COLO829 (cell line): Measurements from ENCODE around the gene CIBAR2.
A peak's percentile ranks its signal among the peaks of the same experiment; 100 is the strongest.

Experiments
- DNase-seq: peaks from one replicate; pipeline ENCODE4 v3.0.0; 2012; ENCODE audit warnings: low spot score

The CIBAR2 gene

GRCh38 chr16:85144026-85144915 is 32.0 kb upstream of the CIBAR2 start:
- no peak for DNase-seq

GRCh38 chr16:85142771-85143211 is 30.5 kb upstream of the CIBAR2 start:
- DNase-seq, result no peak

DNA sequence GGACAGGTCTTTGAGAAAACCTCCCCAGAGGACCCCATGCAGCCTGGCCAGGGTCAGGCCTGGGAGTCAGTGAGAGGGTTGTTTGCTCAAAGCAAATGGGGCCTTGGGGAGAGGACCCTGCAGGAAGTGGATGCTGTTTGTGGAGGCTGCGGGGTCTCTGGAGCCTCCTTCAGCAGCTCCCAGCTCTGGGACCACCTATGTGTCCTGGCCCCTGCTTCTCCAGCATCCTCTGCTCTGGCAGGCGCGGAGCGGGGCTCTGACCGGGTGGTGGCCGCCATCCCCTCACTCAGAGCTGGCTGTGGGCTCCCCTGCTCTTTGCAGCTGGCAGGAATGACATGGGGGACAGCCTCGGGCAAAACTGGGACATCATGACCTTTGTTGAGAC is 29.8 kb upstream of the CIBAR2 start:
- DNase-seq, result no peak

DNA sequence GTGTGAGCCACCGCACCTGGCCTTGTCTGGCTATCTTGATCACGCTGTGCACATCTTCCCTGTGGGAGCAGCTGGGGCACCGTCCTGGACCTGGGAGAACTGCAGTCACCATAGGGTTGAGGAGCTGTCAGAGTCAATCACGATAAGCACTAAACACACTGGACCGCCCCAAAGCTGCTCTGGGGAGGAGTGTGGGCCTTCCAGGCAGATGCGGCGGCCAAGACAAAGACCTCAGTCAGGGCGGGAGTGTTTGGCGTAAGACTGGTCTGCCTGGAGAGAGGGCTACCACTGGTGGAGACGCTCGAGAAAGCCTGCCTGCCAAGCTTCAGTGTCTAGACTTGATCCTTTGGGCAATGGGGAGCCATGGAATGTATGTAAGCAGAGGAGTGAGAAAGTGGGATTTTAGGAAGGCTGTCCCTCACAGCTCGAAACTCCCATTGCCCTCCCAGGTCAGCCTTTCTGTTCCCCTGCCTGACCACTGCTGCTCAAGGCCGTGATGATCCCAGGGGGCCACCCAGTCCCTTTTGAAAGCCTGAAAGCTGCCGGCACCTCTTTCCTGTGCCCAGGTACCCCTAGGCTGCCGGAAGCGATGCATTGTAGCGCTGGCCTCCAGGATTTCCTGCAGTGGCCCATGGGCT is 29.3 kb upstream of the CIBAR2 start:
- no peak for DNase-seq

GRCh38 chr16:85140455-85141012 is 28.3 kb upstream of the CIBAR2 start:
- no peak for DNase-seq

DNA sequence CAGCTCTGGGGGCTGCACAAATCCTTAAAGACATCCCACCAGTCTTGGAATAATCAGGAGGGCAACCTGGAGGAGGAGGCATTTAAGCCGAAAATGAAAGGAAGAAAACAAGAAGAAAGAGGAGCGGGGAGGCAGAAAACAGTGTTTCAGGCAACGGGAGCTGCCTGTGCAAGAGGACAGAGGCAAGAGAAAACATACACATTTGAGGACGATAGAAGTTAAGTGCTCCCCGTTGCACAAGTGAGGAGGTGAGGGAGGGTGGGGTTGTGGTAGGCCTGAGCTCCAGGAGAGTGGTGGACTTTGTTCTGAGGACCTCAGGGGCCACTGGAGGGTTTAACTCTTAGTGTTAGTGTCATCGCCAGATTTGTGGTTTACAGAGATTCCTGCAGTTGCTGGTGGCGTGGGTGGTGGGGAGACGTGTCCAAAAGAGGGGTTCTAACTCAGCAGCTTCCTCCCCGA is 27.6 kb upstream of the CIBAR2 start:
- no peak for DNase-seq

- no peak for DNase-seq
These were observed 26.8 kb upstream of the CIBAR2 start for GRCh38 chr16:85138825-85139627.

DNA sequence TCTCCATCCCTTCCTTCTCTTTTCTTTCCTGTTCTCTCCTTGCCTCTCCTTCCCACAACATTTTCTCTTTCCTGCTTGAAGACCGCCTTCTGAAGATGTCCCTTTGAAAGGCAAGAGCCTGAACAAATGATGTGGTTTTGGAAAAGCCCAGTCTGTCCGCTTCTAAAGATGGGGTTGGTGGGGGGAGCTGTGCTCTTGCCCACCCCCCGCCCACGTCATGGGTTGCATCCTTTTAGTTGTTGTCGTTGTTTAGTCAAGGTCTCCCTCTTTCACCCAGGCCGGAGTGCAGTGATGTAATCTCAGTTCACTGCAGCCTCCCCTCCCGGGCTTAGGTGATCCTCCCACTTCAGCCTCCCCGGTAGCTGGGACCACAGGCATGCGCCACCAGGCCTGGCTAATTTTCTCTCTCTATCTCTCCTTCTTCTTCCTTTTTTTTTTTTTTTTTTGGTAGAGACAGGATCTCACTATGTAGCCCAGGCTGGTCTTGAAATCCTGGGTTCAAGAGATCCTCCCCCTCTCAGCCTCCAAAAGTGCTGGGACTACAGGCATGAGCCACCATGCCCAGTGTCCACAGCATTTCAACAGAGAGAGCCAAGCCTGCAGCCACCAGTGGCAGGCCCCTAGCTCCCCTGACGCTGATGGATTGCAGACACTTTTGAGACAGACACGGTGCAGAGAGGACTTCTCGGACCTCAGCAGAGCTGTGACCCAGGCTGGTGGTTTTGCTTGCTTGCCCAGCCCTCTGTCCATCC is 26.0 kb upstream of the CIBAR2 start:
- DNase-seq, result no peak

DNA sequence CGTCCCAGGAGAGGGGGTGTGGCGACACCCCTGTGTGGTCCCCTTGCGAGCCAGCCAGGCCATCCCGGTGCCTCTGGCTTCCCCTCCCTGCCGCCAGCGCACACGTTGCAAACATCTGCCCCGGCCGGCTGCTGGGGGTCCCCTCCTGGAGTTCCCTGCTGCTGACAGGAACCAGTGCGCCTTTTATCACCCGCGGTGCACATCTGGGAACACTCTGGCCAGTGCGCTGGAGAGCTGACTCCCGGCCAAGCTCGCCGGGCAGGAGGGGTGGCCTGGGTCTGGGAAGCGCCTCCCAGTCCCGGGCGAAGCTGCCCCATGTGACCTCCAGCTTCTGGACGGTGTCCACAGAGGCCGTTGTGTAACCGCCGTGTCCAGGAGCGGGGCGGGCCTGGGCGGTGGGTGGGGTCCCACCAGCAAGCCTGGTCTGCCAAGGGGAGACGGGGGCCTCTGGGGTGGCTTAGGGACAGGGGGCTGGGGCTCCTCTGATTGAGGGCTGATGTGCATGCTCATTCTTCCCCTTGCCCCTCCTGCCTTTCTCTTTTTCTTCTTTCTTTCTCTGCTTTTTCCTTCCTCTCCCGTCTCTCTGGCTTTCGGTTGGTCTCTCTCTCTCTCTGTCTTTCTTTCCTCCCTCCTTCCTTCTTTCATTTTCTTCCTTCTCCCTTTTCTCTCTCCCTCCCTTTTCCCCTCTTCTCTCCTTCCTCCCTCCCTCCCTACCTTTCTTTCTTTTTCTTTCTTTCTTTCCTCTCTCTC is 25.2 kb upstream of the CIBAR2 start:
- peak; percentile 29 for DNase-seq

DNA sequence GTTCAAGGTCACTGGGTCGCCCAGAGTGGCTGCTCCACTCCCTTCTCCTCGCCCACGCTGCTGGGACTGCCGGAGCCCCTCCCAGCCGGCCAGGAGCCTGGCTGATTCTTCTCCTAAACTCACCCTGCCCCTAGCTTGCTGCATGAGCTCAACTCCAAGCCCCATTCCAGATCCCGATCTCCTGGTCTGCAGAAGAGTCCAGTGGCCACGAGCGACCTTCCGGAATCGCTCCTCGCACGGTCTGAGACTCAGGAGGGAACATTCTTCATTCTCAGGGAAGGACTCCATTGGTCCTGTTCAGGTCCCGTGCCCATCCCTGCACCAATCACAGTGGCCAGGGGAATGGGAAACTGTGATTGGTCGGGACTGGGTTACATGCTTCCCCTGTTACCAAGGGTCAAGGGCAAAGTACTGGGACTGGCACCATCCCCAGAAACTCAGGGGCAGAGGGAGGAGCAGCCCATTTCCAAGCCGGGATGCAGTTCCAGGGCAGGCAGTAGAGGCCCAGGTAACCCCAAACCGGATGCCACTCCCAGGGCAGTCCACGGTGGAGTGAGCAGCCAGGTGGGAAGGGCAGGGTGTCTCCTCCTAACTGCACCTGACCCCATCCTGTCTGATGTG is 24.5 kb upstream of the CIBAR2 start:
- DNase-seq, result no peak

DNA sequence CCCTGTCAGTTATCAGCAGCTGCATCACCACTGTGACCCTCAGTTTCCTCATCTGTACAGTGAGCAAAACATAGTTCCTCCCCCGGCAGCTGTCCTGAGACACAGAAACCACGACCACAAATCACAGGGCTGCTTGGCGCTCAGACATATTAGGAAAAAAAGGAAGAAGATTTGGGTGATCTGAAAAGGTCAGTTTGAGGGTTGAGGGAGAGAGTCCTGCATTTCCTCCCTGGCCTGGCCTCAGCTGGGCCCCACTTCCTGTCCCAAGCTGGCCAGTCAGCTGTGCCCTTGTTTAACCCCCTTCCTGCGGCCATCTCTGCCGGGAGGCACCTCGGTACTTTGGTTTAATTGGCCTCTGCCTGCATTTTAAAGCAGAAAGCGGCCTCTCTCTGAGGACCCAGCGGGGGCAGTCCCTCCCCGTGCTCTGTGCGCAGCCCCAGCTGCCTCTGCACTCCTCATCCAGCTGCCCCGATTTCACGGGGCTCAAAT is 24.0 kb upstream of the CIBAR2 start:
- DNase-seq, result no peak

DNA sequence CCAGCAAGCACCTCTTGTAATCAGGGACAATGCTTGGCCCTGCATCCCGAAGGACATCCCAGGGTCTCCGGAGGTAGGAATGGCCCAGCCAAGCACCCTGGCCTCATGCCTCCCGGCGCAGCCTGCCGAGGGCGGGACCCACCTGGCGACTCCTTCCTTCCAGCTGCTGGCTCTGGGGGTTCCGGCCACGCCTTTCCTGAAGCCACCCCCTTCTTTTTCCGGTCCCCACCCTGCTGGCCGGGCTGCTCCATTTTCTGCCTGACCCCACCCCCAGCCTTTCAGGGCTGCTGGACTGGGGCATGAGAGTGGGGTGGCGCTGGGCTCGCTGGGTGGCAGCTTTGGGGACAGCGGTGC is 22.5 kb upstream of the CIBAR2 start:
- DNase-seq, result no peak

- no peak for DNase-seq
These were observed 22.0 kb upstream of the CIBAR2 start for GRCh38 chr16:85134076-85134788.

DNA sequence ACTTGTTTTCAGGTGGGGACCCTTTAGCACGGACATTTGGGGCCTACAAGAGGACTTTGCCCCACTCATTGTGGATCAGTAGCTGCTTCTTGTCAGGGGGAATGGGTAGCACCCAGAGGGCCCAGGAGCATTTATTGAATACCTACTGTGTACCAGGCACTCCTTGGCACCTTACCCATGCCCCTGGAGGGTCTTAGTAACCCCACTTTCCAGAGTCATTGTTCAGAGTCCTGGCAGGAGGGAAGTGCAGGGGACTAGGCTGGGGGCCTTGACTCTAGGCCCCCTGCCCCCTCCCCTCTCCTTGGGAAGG is 21.0 kb upstream of the CIBAR2 start:
- DNase-seq, result no peak

- DNase-seq, result no peak
These were observed 20.4 kb upstream of the CIBAR2 start for GRCh38 chr16:85132456-85133289.

- DNase-seq, result no peak
These were observed 18.4 kb upstream of the CIBAR2 start for GRCh38 chr16:85130705-85131028.

DNA sequence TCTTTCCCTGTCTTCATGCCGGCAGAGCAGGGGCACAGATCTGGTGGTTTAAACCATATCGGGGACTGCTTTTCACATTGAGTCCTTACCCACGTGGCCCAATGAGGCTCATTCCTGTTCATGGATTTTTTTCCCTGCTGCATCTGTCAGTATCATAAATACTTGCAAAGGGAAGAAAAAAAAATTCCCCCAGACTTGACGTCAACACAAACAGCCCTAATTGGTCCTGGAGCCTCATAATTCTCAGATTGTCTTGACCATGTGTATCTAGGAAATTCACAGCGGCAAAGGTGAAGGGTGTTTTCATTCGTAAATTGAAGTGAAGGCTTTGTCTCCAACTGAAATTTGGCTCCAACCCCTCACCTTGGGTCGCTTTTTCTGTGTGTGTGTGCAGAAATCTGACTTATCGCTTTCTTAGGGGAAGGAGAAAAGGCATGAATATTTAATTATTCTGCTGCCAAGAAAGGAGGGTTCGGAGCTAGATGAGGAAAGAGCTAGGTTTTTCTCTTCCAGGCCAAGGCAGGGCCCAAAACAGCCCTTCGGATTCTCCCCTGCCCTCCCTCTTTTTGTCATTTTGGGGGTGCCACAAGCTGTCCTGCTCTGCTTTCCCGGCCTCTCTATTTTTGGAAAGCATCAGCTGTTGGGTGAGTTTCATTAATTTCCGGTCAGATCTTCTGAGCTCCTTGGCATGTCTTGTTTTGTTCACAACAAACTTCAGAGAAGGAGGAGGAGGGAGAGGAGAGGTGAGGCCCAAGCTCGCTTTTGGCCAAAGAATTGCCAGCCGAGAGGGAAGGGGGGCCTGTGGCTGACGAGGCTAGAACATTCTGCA is 17.8 kb upstream of the CIBAR2 start:
- no peak for DNase-seq
